SK-MEL-5 (cell line): Measurements from ENCODE around the gene ZNF256. TPM values are rescaled to one million over a fixed set of nuclear protein-coding genes. Genes with fewer than 3 reads are reported as not detected.

ENCODE experiments used
- DNase-seq: peaks from one replicate; pipeline ENCODE4 v3.0.0-alpha.2; 2016; ENCODE audit warnings: low read depth, low spot score
- in situ Hi-C: cut with HindIII; loops from 2 replicates; pipeline ENCODE4 v1.10.0; 2016; ENCODE audit warnings: low sequenced_read_pairs, high pct_unique_total_duplicates, low pct_unique_long_range_greater_than_20kb
- total RNA-seq: library from RNA; depleted of rRNA; stranded (reverse); fragments of >200 nt; shearing (Covaris generic); gene quantifications from 2 replicates; pipeline ENCODE4 v1.2.3, GENCODE V29; 2014; rRNA removed

Gene ZNF256
- total RNA-seq, 1 experiment from 2014 or later = 3.6 TPM

DNA sequence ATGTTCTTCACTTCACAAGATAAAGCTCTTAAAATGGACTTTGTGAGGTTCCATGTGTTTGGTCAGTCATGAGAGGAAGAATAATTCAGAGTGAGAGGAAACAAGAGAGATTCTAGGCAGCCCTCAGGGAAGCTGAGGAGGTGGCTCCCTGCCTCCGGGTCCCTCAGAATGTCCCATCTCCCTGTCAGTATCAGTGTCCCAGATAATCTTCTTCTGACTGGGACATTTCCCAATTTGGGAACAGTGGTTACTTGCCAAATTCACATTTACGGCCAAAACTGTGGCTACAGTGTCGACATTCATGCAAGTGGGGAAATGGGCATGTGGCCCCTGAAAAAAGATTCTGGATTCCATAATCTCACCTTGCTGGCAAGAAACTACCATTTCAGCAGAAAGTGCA, 40.1 kb downstream of the ZNF256 start:
- in situ Hi-C loops = no loop called here

DNA sequence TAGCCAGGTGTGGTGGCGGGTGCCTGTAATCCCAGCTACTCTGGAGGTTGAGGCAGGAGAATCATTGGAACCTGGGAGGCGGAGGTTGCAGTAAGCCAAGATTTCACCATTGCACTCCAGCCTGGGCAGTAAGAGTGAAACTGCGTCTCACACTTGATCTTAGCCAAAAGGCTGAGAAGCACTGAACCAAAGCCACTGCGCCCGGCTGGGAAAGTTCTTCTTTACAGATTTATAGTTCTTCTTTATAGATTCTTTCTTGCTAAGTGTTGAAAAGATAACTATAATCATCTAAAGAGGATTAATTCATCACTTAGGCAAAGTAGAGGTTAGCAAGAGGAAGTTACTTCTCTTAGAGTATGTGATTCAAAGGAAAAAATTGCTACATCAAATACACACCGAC, 42.2 kb downstream of the ZNF256 start:
- in situ Hi-C loops = no loop called here
- no peak for DNase-seq

More for the DNA sequence above, 40.1 kb downstream of the ZNF256 start:
- no peak for DNase-seq

DNA sequence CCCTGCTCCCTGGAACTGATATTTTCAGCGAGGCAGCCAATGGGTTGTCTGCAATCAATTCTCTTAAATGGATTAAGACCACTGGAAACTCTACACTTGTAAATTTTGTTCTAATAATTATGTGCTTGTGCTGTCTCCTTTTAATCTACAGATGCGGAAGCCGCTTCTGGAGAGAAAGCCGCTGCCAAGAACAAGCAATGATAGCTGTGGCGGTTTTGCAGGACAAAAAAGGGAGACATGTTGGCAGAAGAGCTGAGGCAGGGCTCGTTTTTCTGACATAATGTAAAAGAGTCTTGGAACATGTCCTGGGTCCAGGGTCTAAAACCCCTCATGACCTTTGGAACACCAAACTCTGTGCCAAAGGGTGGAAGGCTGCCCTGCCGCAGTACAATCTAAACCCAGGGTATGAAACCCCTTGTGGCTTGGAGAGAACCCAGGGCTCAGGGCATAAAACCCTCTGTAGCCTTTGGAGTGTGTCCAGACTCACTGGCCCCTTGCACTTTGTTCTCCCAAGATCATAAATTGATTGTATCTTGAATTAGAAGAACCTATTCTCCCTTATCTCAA, 43.8 kb downstream of the ZNF256 start:
- DNase-seq = no peak
- in situ Hi-C loops = no loop called here

DNA sequence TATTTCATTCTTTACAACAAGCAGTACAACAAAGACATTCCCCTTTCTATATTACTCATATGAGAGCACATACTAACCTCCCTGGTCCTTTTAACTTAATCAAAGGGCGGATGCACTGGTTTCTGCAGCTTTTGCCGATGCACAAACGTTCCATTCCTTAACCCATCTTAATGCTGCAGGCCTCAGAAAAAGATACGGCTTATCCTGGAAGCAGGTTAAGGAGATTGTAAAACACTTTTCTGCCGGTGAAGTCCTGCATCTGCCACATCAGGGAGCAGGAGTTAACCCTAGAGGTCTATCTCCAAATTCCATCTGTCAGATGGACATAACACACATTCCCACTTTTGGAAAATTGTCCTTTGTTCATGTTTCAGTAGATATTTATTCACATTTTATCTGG, 47.2 kb downstream of the ZNF256 start:
- in situ Hi-C loops = no loop called here
- DNase-seq = no peak

Other genes starting within 250 kb of the ZNF256 start
- 0.03 TPM in 1 of 2 replicates, not detected in the other for gene ZNF154, start 238.5 kb downstream of the ZNF256 start, total RNA-seq
- gene ZNF671, start 220.1 kb downstream of the ZNF256 start, total RNA-seq = 5.0 and 5.5 TPM in 2 replicates
- 5.5 and 6.6 TPM in 2 replicates for gene ZNF776, start 200.9 kb downstream of the ZNF256 start, total RNA-seq
- 9.4 and 10.0 TPM in 2 replicates for gene ZNF586, start 178.0 kb downstream of the ZNF256 start, total RNA-seq
- 4.5 and 4.9 TPM in 2 replicates for gene ZNF552, start 132.8 kb downstream of the ZNF256 start, total RNA-seq
- 19.0 and 21.2 TPM in 2 replicates for gene ZNF587B, start 117.4 kb downstream of the ZNF256 start, total RNA-seq
- gene ZNF587, start 97.8 kb downstream of the ZNF256 start, total RNA-seq = 10.2 and 13.2 TPM in 2 replicates
- 0.48 and 1.6 TPM in 2 replicates for gene ZNF814, start 58.7 kb downstream of the ZNF256 start, total RNA-seq
- 7.7 and 8.1 TPM in 2 replicates for gene ZNF417, start 31.1 kb downstream of the ZNF256 start, total RNA-seq
- 0.45 and 3.5 TPM in 2 replicates for gene ZNF418, start 12.3 kb downstream of the ZNF256 start, total RNA-seq
- gene C19orf18, start 26.8 kb upstream of the ZNF256 start, total RNA-seq = not detected in 2 replicates
- gene ZNF606, start 55.1 kb upstream of the ZNF256 start, total RNA-seq = 3.7 and 5.5 TPM in 2 replicates
- not detected in 2 replicates for gene ZSCAN1, start 86.3 kb upstream of the ZNF256 start, total RNA-seq
- gene ZNF135, start 111.6 kb upstream of the ZNF256 start, total RNA-seq = 0.21 and 0.42 TPM in 2 replicates
- gene ZSCAN18, start 150.5 kb upstream of the ZNF256 start, total RNA-seq = 2.8 and 3.6 TPM in 2 replicates
- gene ZNF329, start 203.1 kb upstream of the ZNF256 start, total RNA-seq = 9.3 and 10.7 TPM in 2 replicates
- 11.9 and 14.3 TPM in 2 replicates for gene ZNF274, start 235.4 kb upstream of the ZNF256 start, total RNA-seq